Choroid plexus epithelial cell (primary cell): ENCODE data around the gene LAPTM5.
"Not testable (repeated sequence)": the region's sequence is repeated elsewhere in the genome, so short reads cannot be mapped to it uniquely, and the experiment has no call there.

Experiments used
- DNase-seq: peaks from one replicate; pipeline ENCODE4 v3.0.0-alpha.2; 2010; ENCODE audit warnings: low read depth
- H3K4me3 ChIP-seq: 2 replicates; pipeline ENCODE4 v1.5.1; 2011; ENCODE audit warnings: low read depth, mild to moderate bottlenecking, control low read depth, low read length, moderate library complexity
- TF ChIP-seq, protein P1 (sequence below): conservative IDR thresholded peaks from 2 replicates; pipeline ENCODE4 v1.5.1; 2011; ENCODE audit warnings: low read depth, mild to moderate bottlenecking, control low read depth, inconsistent platforms, low read length, moderate library complexity

LAPTM5 gene

DNA sequence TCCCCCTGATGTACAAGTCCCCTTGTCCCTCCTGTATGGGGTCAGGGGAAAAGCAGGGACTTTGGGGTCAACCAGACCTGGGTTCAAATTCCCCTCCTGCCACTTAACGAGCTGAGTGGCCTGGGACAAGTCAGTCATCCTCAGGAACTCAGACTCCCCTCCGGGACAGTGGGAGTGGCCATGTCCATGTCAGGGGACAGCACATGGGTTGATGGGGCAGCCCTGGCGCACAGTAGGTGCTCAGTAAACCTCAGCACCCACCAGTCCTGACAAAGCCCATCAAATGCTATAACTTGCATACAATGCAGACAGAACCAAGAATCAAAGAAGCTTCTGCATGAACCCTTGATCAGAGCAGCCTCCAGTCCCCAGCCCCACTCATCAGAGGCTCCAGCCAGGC lies 64.2 kb downstream of the LAPTM5 start:
- TF ChIP-seq, protein P1, sequence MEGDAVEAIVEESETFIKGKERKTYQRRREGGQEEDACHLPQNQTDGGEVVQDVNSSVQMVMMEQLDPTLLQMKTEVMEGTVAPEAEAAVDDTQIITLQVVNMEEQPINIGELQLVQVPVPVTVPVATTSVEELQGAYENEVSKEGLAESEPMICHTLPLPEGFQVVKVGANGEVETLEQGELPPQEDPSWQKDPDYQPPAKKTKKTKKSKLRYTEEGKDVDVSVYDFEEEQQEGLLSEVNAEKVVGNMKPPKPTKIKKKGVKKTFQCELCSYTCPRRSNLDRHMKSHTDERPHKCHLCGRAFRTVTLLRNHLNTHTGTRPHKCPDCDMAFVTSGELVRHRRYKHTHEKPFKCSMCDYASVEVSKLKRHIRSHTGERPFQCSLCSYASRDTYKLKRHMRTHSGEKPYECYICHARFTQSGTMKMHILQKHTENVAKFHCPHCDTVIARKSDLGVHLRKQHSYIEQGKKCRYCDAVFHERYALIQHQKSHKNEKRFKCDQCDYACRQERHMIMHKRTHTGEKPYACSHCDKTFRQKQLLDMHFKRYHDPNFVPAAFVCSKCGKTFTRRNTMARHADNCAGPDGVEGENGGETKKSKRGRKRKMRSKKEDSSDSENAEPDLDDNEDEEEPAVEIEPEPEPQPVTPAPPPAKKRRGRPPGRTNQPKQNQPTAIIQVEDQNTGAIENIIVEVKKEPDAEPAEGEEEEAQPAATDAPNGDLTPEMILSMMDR, result no peak
- no peak for DNase-seq
- no peak overlapping the region for H3K4me3 ChIP-seq

DNA sequence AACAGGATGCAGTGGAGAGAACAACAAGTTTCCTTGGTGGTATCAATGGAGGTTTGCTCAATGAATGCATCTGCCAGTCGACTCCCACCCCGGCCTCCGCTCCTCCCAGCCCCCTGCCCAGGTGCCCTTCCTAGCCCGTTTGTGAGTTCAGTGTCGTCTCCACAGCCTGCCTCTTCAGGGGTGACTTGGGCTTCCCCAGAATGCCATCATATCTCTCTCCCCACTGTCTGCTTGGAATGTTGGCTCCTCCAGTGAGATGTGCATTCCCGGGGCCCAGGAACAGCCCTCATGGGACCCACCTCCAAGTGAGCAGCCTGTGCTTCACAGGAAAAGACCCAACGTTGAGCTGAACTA lies 64.6 kb downstream of the LAPTM5 start:
- no peak overlapping the region for H3K4me3 ChIP-seq
- DNase-seq, result no peak
- TF ChIP-seq, protein P1, result no peak

DNA sequence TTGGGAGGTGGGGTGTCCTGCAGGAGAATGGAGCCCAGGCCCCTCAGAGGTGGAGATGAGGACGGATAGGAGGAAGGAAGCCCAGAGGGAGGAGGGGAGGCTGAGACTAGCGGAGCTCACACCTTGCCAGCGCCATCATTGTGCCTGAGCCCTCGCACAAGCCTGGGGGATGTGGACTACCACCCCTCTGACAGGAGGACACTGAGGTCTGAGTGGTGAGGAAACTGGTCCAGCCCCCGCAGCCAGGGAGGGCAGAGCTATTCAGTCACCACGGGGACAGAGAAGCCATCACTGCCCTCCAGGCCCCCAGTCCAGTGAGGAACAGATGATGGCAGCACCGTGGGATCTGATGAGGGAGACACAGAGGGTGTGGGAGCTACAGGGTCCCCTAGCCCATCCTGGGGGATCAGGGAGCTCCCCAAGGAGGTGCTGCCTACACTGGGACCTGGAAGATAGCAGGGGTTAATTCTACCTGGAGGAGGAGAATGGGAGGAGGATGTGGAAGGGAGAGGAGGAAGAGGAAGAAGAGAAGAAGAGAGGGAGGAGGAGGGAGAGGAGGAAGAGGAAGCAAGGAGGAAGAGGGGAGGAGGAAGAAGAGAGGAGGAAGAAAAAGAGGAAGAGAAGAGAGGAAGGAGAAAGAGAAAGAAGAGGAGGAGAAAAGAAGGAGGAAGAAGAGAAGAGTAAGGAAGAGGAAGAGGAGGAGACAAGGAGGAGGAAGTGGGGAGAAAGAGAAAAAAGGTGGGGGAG lies 65.2 kb downstream of the LAPTM5 start:
- DNase-seq, result no peak

DNA sequence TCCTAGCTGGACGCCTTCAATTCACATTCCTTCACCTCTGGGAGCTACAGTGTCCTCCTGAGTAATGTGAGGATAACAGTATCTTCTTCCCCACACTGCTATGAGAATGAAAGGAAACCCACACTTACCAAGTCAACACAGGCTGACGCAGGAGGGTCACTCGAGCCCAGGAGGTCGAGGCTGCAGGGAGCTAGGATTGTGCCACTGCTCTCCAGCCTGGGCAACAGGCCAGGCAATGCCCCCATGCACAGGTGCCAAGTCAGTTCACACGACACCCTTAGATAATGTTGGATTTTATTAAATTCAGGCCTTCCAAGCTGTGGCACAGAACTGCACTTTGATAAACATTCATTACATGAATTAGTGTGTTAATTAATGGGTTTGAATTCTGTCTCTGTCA lies 66.1 kb downstream of the LAPTM5 start:
- DNase-seq, result no peak
- H3K4me3 ChIP-seq, result no peak overlapping the region
- TF ChIP-seq, protein P1, result no peak

More for the DNA sequence above, 65.2 kb downstream of the LAPTM5 start:
- TF ChIP-seq, protein P1, result no peak
- H3K4me3 ChIP-seq, result no peak overlapping the region

DNA sequence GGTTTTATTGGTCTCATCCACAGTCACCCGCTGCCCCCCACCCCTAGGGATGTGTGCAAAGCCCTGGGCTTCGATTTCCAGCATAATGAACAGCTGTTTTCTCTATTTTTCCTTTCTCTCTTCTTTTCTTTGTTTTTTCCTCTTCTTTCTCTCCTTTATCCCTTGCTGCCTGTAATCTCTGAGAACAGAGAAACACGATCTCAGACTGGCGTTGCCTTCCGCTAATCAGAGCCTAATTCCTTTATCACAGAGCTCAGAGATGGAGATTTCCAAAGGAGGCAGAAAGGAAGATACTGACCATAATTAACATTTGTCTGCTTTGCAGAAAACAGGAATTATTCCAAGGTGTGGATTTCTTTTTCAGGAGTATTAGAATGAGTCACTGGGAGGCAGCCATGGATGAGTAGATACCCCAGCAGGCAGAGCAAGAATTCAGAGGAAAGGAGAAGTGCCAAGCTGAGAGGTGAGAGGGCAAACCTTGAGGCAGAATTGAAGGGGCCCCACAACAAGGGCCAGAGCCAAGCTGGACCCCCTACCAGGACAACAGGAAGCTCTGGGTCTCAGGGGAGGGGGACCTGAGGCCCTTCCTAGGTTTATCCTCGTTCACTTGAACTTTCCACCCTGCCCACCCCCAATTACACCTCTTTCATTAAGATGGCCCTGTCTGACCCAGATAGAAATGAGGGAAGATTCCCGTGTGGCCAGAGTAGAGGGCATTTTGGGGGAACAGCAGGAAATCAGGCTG lies 67.5 kb downstream of the LAPTM5 start:
- DNase-seq, result no peak
- TF ChIP-seq, protein P1, result no peak
- no peak overlapping the region for H3K4me3 ChIP-seq

DNA sequence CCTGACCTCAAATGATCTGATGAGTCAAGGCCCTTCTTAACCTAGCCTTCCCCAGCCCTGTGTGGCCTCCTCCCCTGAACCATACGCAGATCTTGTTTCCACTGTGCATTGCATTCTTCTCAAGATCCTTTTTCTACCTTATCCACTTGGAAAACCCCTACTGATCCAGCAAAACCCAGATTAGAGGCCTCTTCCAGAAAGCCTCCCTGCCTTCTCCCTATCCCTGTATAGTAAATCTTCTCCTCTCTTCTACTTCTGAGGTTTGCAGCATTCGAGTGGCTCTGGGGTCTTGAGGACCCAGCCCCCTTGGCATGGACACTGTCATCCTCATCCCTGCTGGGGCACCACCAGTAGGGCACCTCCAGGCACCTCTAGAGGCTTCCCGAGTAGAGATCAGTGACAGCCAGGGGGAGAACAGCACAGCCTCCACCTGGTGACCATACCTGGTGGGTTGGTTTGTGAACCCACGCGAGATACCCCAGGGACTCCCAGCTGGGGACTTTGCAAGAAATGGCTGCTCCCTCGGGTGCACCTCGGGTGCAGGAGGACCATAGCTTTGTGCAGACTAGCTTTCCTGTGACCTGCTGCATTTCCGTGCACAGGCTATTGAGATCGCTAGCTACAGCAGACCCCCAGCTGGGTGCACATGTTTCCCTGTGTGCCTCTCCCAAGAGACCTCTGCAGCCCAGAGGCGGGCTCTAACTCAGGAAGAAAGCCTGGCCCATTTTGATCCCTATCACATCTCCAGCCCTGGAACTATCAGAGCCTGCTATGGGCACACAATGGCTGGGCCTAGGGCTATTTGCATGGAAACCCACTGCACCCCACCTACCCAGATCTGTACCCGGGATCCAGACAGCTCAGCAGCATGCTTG lies 68.4 kb downstream of the LAPTM5 start:
- TF ChIP-seq, protein P1, result no peak
- DNase-seq, result no peak
- H3K4me3 ChIP-seq, result no peak overlapping the region

DNA sequence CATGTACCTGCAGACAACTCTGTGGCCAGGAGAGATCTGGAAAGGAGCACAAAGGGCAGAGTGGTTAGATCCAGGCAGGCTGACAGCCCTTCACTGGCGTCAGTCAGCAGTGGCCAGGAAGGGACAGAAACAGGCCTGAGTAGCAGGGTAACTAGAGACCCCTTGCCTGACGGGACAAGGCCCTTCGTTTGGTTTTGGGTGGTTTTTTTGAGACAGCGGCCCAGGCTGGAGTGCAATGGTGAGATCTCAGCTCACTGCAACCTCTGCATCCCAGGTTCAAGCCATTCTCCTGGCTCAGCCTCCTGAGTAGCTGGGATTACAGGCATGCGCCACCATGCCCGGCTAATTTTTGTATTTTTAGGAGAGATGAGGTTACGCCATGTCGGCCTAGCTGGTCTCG lies 69.1 kb downstream of the LAPTM5 start:
- H3K4me3 ChIP-seq, DNase-seq: not testable (repeated sequence)
